Stomach (tissue), 4 donors: ENCODE measurements around the gene CD69.

Experiments
- POLR2A ChIP-seq, 4 donors: fragments of 450-650 bp; IDR thresholded peaks; one replicate each; pipeline ENCODE4 v1.6.1; 2016; ENCODE audit warnings: antibody characterized with exemption in 4 of 4, control low read depth in 2 of 4, mild to moderate bottlenecking in 1 of 4, moderate library complexity in 1 of 4
- POLR2AphosphoS5 ChIP-seq, 3 donors: sonication (generic); formaldehyde crosslinking; IDR thresholded peaks; one replicate each; pipeline ENCODE4 v1.6.1; 2016; ENCODE audit warnings: antibody characterized with exemption in 3 of 3

DNA sequence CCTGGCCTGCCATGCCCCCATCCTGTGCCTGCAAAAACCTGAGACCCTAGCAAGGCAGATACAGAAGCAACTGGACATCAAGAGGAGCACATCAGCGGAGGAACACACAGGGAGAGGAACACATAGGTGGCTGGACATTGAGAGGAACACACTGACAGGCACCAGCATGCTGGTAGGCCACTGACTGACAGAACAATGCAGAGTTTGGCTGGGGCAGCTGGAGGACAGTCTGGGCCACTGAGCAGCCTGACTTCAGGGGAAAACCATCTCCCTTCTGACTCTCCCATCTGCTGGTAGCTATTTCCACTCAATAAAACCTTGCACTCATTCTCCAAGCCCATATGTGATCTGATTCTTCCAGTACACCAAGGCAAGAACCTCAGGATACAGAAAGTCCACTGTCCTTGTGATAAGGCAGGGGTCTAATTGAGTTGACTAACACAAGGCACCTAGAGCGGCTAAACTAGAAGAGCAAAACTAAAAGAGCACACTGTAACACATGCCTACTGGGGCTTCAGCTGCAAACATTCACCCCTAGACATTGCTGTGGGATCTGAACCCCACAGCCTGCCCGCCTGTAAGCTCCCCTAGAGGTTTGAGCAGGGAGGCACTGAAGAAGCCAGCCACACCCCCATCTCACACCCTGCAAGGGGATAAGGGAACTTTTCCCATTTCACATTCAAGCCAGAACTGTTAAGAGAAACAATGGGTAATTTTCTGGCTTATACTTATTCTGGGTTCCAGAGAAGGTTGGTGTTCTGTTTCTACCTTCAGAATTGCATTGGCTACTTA is 49.9 kb downstream of the CD69 start:
- TF ChIP-seq POLR2A (IDR thresholded peaks at IDR 0.05) (no peak), POLR2AphosphoS5 (IDR thresholded peaks at IDR 0.05) (no peak)
